Mesenchymal stem cell (in vitro differentiated cells and primary cell): ENCODE results near the gene CLDN3.
A peak's percentile ranks its signal among the peaks of the same experiment; 100 is the strongest.

Experiments used
- DNase-seq: peaks from one replicate; pipeline ENCODE4 v3.0.0-alpha.2; 2013
- H2AFZ ChIP-seq: one replicate; pipeline ENCODE4 v1.6.1; 2013; ENCODE audit warnings: low read depth, mild to moderate bottlenecking, control low read depth, inconsistent platforms, low read length, moderate library complexity
- H2AK5ac ChIP-seq: 2 replicates; pipeline ENCODE4 v1.6.1; 2013; ENCODE audit warnings: low read length, moderate library complexity, mild to moderate bottlenecking, inconsistent platforms; ENCODE audit not compliant: severe bottlenecking
- H2BK120ac ChIP-seq: one replicate; pipeline ENCODE4 v1.6.1; 2013; ENCODE audit warnings: low read depth, mild to moderate bottlenecking, inconsistent platforms, low read length, moderate library complexity
- H2BK12ac ChIP-seq, 2 experiments: one replicate each; pipeline ENCODE4 v1.6.1; 2013; ENCODE audit warnings: inconsistent platforms in 2 of 2, low read length in 2 of 2, mild to moderate bottlenecking in 2 of 2, moderate library complexity in 2 of 2, control low read depth in 1 of 2
- H2BK15ac ChIP-seq: one replicate; pipeline ENCODE4 v1.6.1; 2013; ENCODE audit warnings: mild to moderate bottlenecking, low read depth, inconsistent platforms; ENCODE audit not compliant: poor library complexity, severe bottlenecking
- H2BK5ac ChIP-seq: 2 replicates; pipeline ENCODE4 v1.6.1; 2013; ENCODE audit warnings: low read depth, mild to moderate bottlenecking, low read length, control low read depth, inconsistent platforms; ENCODE audit not compliant: poor library complexity, severe bottlenecking
- H3K14ac ChIP-seq, 2 experiments: one replicate each; pipeline ENCODE4 v1.6.1; 2013; ENCODE audit warnings: inconsistent platforms in 2 of 2, low read length in 2 of 2, control low read depth in 1 of 2, mild to moderate bottlenecking in 1 of 2, moderate library complexity in 1 of 2
- H3K18ac ChIP-seq, 2 experiments: one replicate each; pipeline ENCODE4 v1.6.1; 2013; ENCODE audit warnings: inconsistent platforms in 2 of 2, low read length in 2 of 2, control low read depth in 1 of 2, low read depth in 1 of 2, mild to moderate bottlenecking in 1 of 2
- H3K23ac ChIP-seq, 2 experiments: one replicate each; pipeline ENCODE4 v1.6.1; 2013; ENCODE audit warnings: inconsistent platforms in 2 of 2, low read length in 2 of 2, mild to moderate bottlenecking in 2 of 2, moderate library complexity in 2 of 2, control low read depth in 1 of 2
- H3K27ac ChIP-seq: 2 replicates; pipeline ENCODE4 v1.5.1; 2013; ENCODE audit warnings: mild to moderate bottlenecking, moderate library complexity, low read length, control low read depth, inconsistent platforms; ENCODE audit not compliant: poor library complexity, severe bottlenecking
- H3K27me3 ChIP-seq, 2 experiments: 2 replicates each; pipeline versions ENCODE4 v1.6.1 to v1.7.0; 2013; ENCODE audit warnings: low read length in 2 of 2, mild to moderate bottlenecking in 2 of 2, moderate library complexity in 2 of 2, control low read depth in 1 of 2, inconsistent platforms in 1 of 2; ENCODE audit not compliant: control insufficient read depth in 1 of 2, insufficient read depth in 1 of 2
- H3K36me3 ChIP-seq, 2 experiments: 2 replicates each; pipeline versions ENCODE4 v1.6.1 to v1.7.0; 2013; ENCODE audit warnings: low read length in 2 of 2, control low read depth in 1 of 2, inconsistent platforms in 1 of 2, low read depth in 1 of 2, mild to moderate bottlenecking in 1 of 2; ENCODE audit not compliant: insufficient read depth in 2 of 2, control insufficient read depth in 1 of 2
- H3K4ac ChIP-seq, 2 experiments: one replicate each; pipeline ENCODE4 v1.6.1; 2013; ENCODE audit warnings: inconsistent platforms in 2 of 2, low read length in 2 of 2, mild to moderate bottlenecking in 2 of 2, moderate library complexity in 2 of 2, control low read depth in 1 of 2, low read depth in 1 of 2
- H3K4me1 ChIP-seq: 2 replicates; pipeline ENCODE4 v1.6.1; 2013; ENCODE audit warnings: low read depth, low read length, control low read depth; ENCODE audit not compliant: control insufficient read depth, insufficient read depth
- H3K4me2 ChIP-seq: 2 replicates; pipeline ENCODE4 v1.6.1; 2013; ENCODE audit warnings: low read length, mild to moderate bottlenecking, inconsistent platforms; ENCODE audit not compliant: poor library complexity, severe bottlenecking
- H3K4me3 ChIP-seq, 2 experiments: 2 replicates each; pipeline versions ENCODE4 v1.5.1 to v1.7.0; 2013; ENCODE audit warnings: low read length in 2 of 2, mild to moderate bottlenecking in 2 of 2, control low read depth in 1 of 2, low read depth in 1 of 2; ENCODE audit not compliant: insufficient read depth in 1 of 2
- H3K79me1 ChIP-seq: replicated peaks from 2 replicates; pipeline ENCODE4 v1.6.1; 2013; ENCODE audit warnings: mild to moderate bottlenecking, control low read depth, low read length, inconsistent platforms; ENCODE audit not compliant: poor library complexity, severe bottlenecking
- H3K9ac ChIP-seq: 2 replicates; pipeline ENCODE4 v1.7.0; 2013; ENCODE audit warnings: mild to moderate bottlenecking, low read length, moderate library complexity
- H3K9me3 ChIP-seq: 2 replicates; pipeline ENCODE4 v1.7.0; 2013; ENCODE audit warnings: mild to moderate bottlenecking, low read length; ENCODE audit not compliant: control insufficient read depth
- H4K8ac ChIP-seq: one replicate; pipeline ENCODE4 v1.6.1; 2013; ENCODE audit warnings: inconsistent platforms, mild to moderate bottlenecking, low read length, moderate library complexity
- H4K91ac ChIP-seq: one replicate; pipeline ENCODE4 v1.6.1; 2013; ENCODE audit warnings: mild to moderate bottlenecking, low read length, inconsistent platforms
- WGBS: methylation state at CpG from one replicate; pipeline ENCODE4 v1.1.7; 2013; ENCODE audit warnings: mixed read lengths; 5-methylcytosine and 5-hydroxymethylcytosine counted together

CLDN3 gene

GRCh38 chr7:73786588-73786987 lies 16.5 kb upstream of the CLDN3 start:
- Histone ChIP-seq H3K9ac (no peak overlapping the region), H3K4me2 (no peak overlapping the region), H2AFZ (no peak overlapping the region), H2AK5ac (no peak overlapping the region), H3K9me3 (no peaks in the 10 kb centered on the region), H3K27ac (no peak overlapping the region), H3K18ac (no peak overlapping the region), H3K4me3 (no peak overlapping the region), H4K8ac (no peak overlapping the region), H3K36me3 (no peaks in the 10 kb centered on the region), H3K4me1 (no peaks in the 10 kb centered on the region), H4K91ac (no peak overlapping the region), H3K27me3 (no peaks in the 10 kb centered on the region), H2BK15ac (no peak overlapping the region), H2BK120ac (no peak overlapping the region), H2BK5ac (no peak overlapping the region), H2BK12ac (no peak overlapping the region), H3K4ac (no peak overlapping the region), H3K79me1 (no peaks in the 10 kb centered on the region), H3K14ac (no peak overlapping the region), H3K23ac (no peak overlapping the region)
- WGBS, result no CpG with 5 or more reads among the region's 1 CpG
- no peak for DNase-seq

- Histone ChIP-seq H3K4me1 (no peaks in the 10 kb centered on the region), H2BK12ac (no peak overlapping the region), H3K23ac (no peak overlapping the region), H2BK120ac (no peak overlapping the region), H3K4me2 (no peak overlapping the region), H3K18ac (no peak overlapping the region), H4K91ac (no peak overlapping the region), H2AFZ (no peak overlapping the region), H4K8ac (no peak overlapping the region), H3K9ac (no peak overlapping the region), H3K4me3 (no peak overlapping the region), H3K27ac (no peak overlapping the region), H3K4ac (no peak overlapping the region), H2AK5ac (no peak overlapping the region), H3K14ac (no peak overlapping the region), H3K27me3 (no peaks in the 10 kb centered on the region), H3K9me3 (no peaks in the 10 kb centered on the region), H3K79me1 (no peaks in the 10 kb centered on the region), H3K36me3 (no peaks in the 10 kb centered on the region), H2BK15ac (no peak overlapping the region), H2BK5ac (no peak overlapping the region)
- no peak for DNase-seq
- WGBS, result 90% methylated on average over 1 of the region's 1 CpG
Measured at GRCh38 chr7:73779517-73779916, 9.4 kb upstream of the CLDN3 start.

- H3K4ac ChIP-seq, result no peak overlapping the region
- H2BK12ac ChIP-seq, result no peak overlapping the region
- H4K91ac ChIP-seq, result no peak overlapping the region
- no peaks in the 10 kb centered on the region for H3K4me1 ChIP-seq
- DNase-seq, result no peak
- WGBS, result 97% methylated on average over 10 of the region's 11 CpGs
- H3K36me3 ChIP-seq, result no peaks in the 10 kb centered on the region
- H3K14ac ChIP-seq, result no peak overlapping the region
- H2BK5ac ChIP-seq, result no peak overlapping the region
- no peak overlapping the region for H3K18ac ChIP-seq
- H2AK5ac ChIP-seq, result no peak overlapping the region
- H3K4me3 ChIP-seq, result no peak overlapping the region
- no peak overlapping the region for H4K8ac ChIP-seq
- no peaks in the 10 kb centered on the region for H3K9me3 ChIP-seq
- H3K23ac ChIP-seq, result no peak overlapping the region
- H3K9ac ChIP-seq, result no peak overlapping the region
- no peak overlapping the region for H2AFZ ChIP-seq
- H3K27me3 ChIP-seq, result no peaks in the 10 kb centered on the region
- H2BK120ac ChIP-seq, result no peak overlapping the region
- H3K27ac ChIP-seq, result no peak overlapping the region
- no peak overlapping the region for H3K4me2 ChIP-seq
- H2BK15ac ChIP-seq, result no peak overlapping the region
- H3K79me1 ChIP-seq, result no peaks in the 10 kb centered on the region
Measured at GRCh38 chr7:73778801-73779389, 8.8 kb upstream of the CLDN3 start.

- Histone ChIP-seq H2AFZ (no peak overlapping the region), H3K4me2 (no peak overlapping the region), H3K23ac (no peak overlapping the region), H3K27ac (no peak overlapping the region), H3K27me3 (peaks cover 12 to 16% of the 10 kb centered on the region in 2 experiments), H3K14ac (no peak overlapping the region), H3K9me3 (no peaks in the 10 kb centered on the region), H3K79me1 (no peaks in the 10 kb centered on the region), H2BK5ac (no peak overlapping the region), H3K4ac (no peak overlapping the region), H2BK15ac (no peak overlapping the region), H2BK120ac (no peak overlapping the region), H4K91ac (no peak overlapping the region), H3K4me1 (peaks cover 9% of the 10 kb centered on the region), H3K18ac (no peak overlapping the region), H2BK12ac (no peak overlapping the region), H3K36me3 (peaks cover 0 to 4% of the 10 kb centered on the region in 2 experiments), H3K4me3 (no peak overlapping the region), H3K9ac (no peak overlapping the region), H2AK5ac (no peak overlapping the region), H4K8ac (no peak overlapping the region)
- peak; percentile 29 for DNase-seq
- no CpG with 5 or more reads among the region's 1 CpG for WGBS
Measured at GRCh38 chr7:73774923-73775322, 4.9 kb upstream of the CLDN3 start.
